ENCODE measurements around the gene REV1. TPM values are rescaled to one million over a fixed set of nuclear protein-coding genes. Genes with fewer than 3 reads are reported as not detected.

REV1 gene
- total RNA-seq, 1 donor from 2014 or later = 24.4 TPM

GRCh38 chr2:99445065-99445464 is 44.8 kb downstream of the REV1 start:
- Histone ChIP-seq H3K9ac (ENCODE audit: low read length) (no peak overlapping the region), H3K27me3 (ENCODE audit: insufficient read depth, low read length) (no peaks in the 10 kb centered on the region), H2AFZ (ENCODE audit: low read depth, low read length) (no peak overlapping the region), H3K36me3 (ENCODE audit: insufficient read depth, low read length) (no peaks in the 10 kb centered on the region), H3K4me1 (ENCODE audit: insufficient read depth, low read length) (no peaks in the 10 kb centered on the region), H3K4me2 (ENCODE audit: low read length) (no peak overlapping the region), H3K4me3 (ENCODE audit: insufficient read depth, low read depth, low read length) (no peak overlapping the region), H3K9me3 (ENCODE audit: insufficient read depth, low read depth, low read length) (no peaks in the 10 kb centered on the region), H3K79me2 (ENCODE audit: insufficient read depth, low read length) (peaks cover 29% of the 10 kb centered on the region), H4K20me1 (ENCODE audit: insufficient read depth, low read length) (peaks cover 13% of the 10 kb centered on the region), H3K27ac (ENCODE audit: low read depth, low read length) (no peak overlapping the region)
- Mint-ChIP-seq H3K27me3 (ENCODE audit: low read depth, unreplicated experiment) (no peaks in the 10 kb centered on the region), H3K27ac (ENCODE audit: unreplicated experiment) (no peak overlapping the region), H3K4me1 (ENCODE audit: low read depth, unreplicated experiment) (peaks cover 7% of the 10 kb centered on the region), H3K36me3 (ENCODE audit: low read depth, unreplicated experiment) (peaks cover 4% of the 10 kb centered on the region), H3K9me3 (ENCODE audit: unreplicated experiment) (no peaks in the 10 kb centered on the region), H3K4me3 (ENCODE audit: unreplicated experiment) (no peak overlapping the region)
- no peak for DNase-seq (ENCODE audit: low read depth)
- FAIRE-seq = no peak
- TF ChIP-seq, protein P1, sequence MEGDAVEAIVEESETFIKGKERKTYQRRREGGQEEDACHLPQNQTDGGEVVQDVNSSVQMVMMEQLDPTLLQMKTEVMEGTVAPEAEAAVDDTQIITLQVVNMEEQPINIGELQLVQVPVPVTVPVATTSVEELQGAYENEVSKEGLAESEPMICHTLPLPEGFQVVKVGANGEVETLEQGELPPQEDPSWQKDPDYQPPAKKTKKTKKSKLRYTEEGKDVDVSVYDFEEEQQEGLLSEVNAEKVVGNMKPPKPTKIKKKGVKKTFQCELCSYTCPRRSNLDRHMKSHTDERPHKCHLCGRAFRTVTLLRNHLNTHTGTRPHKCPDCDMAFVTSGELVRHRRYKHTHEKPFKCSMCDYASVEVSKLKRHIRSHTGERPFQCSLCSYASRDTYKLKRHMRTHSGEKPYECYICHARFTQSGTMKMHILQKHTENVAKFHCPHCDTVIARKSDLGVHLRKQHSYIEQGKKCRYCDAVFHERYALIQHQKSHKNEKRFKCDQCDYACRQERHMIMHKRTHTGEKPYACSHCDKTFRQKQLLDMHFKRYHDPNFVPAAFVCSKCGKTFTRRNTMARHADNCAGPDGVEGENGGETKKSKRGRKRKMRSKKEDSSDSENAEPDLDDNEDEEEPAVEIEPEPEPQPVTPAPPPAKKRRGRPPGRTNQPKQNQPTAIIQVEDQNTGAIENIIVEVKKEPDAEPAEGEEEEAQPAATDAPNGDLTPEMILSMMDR (IDR thresholded peaks at IDR 0.05; ENCODE audit: insufficient read depth, low read depth, low read length) = no peak
- no peak for TF ChIP-seq EZH2 (IDR thresholded peaks at IDR 0.05; ENCODE audit: insufficient read depth, low read length)

- H3K4me2 ChIP-seq (ENCODE audit: low read length) = no peak overlapping the region
These were observed 45.6 kb downstream of the REV1 start for GRCh38 chr2:99444222-99444621.

GRCh38 chr2:99442837-99443236 is 47.0 kb downstream of the REV1 start:
- Mint-ChIP-seq H3K36me3 (ENCODE audit: low read depth, unreplicated experiment) (peaks cover 4% of the 10 kb centered on the region), H3K9me3 (ENCODE audit: unreplicated experiment) (no peaks in the 10 kb centered on the region), H3K27me3 (ENCODE audit: low read depth, unreplicated experiment) (no peaks in the 10 kb centered on the region), H3K4me3 (ENCODE audit: unreplicated experiment) (no peak overlapping the region), H3K4me1 (ENCODE audit: low read depth, unreplicated experiment) (no peaks in the 10 kb centered on the region), H3K27ac (ENCODE audit: unreplicated experiment) (no peak overlapping the region)
- Histone ChIP-seq H3K4me2 (ENCODE audit: low read length) (no peak overlapping the region), H3K9me3 (ENCODE audit: insufficient read depth, low read depth, low read length) (no peaks in the 10 kb centered on the region), H3K36me3 (ENCODE audit: insufficient read depth, low read length) (peaks cover 13% of the 10 kb centered on the region), H2AFZ (ENCODE audit: low read depth, low read length) (no peak overlapping the region), H3K27me3 (ENCODE audit: insufficient read depth, low read length) (no peaks in the 10 kb centered on the region), H3K79me2 (ENCODE audit: insufficient read depth, low read length) (peaks cover 24% of the 10 kb centered on the region), H3K27ac (ENCODE audit: low read depth, low read length) (no peak overlapping the region), H3K4me1 (ENCODE audit: insufficient read depth, low read length) (no peaks in the 10 kb centered on the region), H3K4me3 (ENCODE audit: insufficient read depth, low read depth, low read length) (no peak overlapping the region), H3K9ac (ENCODE audit: low read length) (no peak overlapping the region), H4K20me1 (ENCODE audit: insufficient read depth, low read length) (peaks cover 17% of the 10 kb centered on the region)
- no peak for DNase-seq (ENCODE audit: low read depth)
- no peak for FAIRE-seq
- TF ChIP-seq, protein P1 (IDR thresholded peaks at IDR 0.05; ENCODE audit: insufficient read depth, low read depth, low read length) = no peak
- no peak for TF ChIP-seq EZH2 (IDR thresholded peaks at IDR 0.05; ENCODE audit: insufficient read depth, low read length)

More at GRCh38 chr2:99444222-99444621, 45.6 kb downstream of the REV1 start:
- Histone ChIP-seq H3K27me3 (ENCODE audit: insufficient read depth, low read length) (no peaks in the 10 kb centered on the region), H2AFZ (ENCODE audit: low read depth, low read length) (no peak overlapping the region), H4K20me1 (ENCODE audit: insufficient read depth, low read length) (peaks cover 17% of the 10 kb centered on the region), H3K9me3 (ENCODE audit: insufficient read depth, low read depth, low read length) (no peaks in the 10 kb centered on the region), H3K79me2 (ENCODE audit: insufficient read depth, low read length) (peaks cover 24% of the 10 kb centered on the region), H3K27ac (ENCODE audit: low read depth, low read length) (no peak overlapping the region), H3K36me3 (ENCODE audit: insufficient read depth, low read length) (no peaks in the 10 kb centered on the region), H3K4me3 (ENCODE audit: insufficient read depth, low read depth, low read length) (no peak overlapping the region), H3K9ac (ENCODE audit: low read length) (no peak overlapping the region), H3K4me1 (ENCODE audit: insufficient read depth, low read length) (no peaks in the 10 kb centered on the region)
- DNase-seq (ENCODE audit: low read depth) = no peak
- no peak overlapping the region for H3K4me3 Mint-ChIP-seq (ENCODE audit: unreplicated experiment)
- TF ChIP-seq EZH2 (IDR thresholded peaks at IDR 0.05; ENCODE audit: insufficient read depth, low read length) = no peak
- TF ChIP-seq, protein P1 (IDR thresholded peaks at IDR 0.05; ENCODE audit: insufficient read depth, low read depth, low read length) = no peak
- H3K27ac Mint-ChIP-seq (ENCODE audit: unreplicated experiment) = no peak overlapping the region
- H3K9me3 Mint-ChIP-seq (ENCODE audit: unreplicated experiment) = no peaks in the 10 kb centered on the region
- FAIRE-seq = no peak
- H3K27me3 Mint-ChIP-seq (ENCODE audit: low read depth, unreplicated experiment) = no peaks in the 10 kb centered on the region
- H3K36me3 Mint-ChIP-seq (ENCODE audit: low read depth, unreplicated experiment) = peaks cover 4% of the 10 kb centered on the region
- peaks cover 6% of the 10 kb centered on the region for H3K4me1 Mint-ChIP-seq (ENCODE audit: low read depth, unreplicated experiment)

All from astrocyte (in vitro differentiated cells and primary cell).